Activated CD4-positive, alpha-beta T cell treated with anti-CD3 and anti-CD28 coated beads, Interleukin-2, Interleukin-4, amounts not matched to agents 100 ng/mL and 50 ng/mL, durations not matched to agents 16 hours and 8 hours (primary cell): ENCODE data around the gene DNAH9.

Source experiments
- DNase-seq: peaks from one replicate; pipeline ENCODE4 v3.0.0-alpha.2; 2020; ENCODE audit warnings: low spot score

DNAH9 gene

GRCh38 chr17:11768981-11769380, 170.7 kb downstream of the DNAH9 start:
- no peak for DNase-seq

DNA sequence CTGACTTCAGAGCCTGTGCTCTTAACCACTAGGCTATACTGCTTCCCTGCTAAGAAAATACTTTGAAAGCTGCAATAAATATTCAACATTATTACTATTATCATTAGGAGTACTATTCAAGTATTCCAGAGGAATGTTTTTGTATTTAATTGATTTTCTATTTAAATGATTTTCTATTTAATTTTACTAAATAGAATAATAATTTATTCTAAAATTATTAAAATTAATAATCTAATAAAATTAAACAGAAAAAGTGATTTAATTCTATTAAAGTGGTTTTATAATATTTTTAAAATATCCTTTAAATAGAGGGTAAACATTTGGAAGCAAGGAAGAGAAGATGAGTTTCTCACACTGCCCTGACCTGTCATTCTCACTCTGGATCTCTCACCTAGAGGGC, 173.8 kb downstream of the DNAH9 start:
- no peak for DNase-seq

GRCh38 chr17:11779892-11780291, 181.6 kb downstream of the DNAH9 start:
- no peak for DNase-seq

GRCh38 chr17:11780621-11781020, 182.4 kb downstream of the DNAH9 start:
- no peak for DNase-seq

GRCh38 chr17:11786711-11787438, 188.6 kb downstream of the DNAH9 start:
- DNase-seq: no peak

DNA sequence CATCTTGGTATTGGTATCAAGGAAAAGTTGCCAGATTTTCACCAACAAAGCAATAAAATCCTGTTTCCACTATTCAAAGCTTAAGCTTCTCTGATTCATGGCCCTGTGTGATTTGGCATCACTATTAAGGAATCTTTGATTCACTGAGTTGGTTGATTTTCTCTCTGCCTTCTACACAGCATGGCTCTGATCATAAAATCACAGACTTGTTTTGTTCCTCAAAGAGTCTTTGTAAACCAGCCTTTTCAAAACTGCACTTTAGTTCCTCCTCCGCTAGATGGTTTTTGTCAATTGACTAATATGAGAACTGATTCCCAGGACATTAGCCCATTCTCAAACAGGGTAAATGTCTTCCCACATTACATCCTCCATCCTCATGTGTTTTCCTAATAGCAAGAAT, 197.6 kb downstream of the DNAH9 start:
- DNase-seq: no peak

DNA sequence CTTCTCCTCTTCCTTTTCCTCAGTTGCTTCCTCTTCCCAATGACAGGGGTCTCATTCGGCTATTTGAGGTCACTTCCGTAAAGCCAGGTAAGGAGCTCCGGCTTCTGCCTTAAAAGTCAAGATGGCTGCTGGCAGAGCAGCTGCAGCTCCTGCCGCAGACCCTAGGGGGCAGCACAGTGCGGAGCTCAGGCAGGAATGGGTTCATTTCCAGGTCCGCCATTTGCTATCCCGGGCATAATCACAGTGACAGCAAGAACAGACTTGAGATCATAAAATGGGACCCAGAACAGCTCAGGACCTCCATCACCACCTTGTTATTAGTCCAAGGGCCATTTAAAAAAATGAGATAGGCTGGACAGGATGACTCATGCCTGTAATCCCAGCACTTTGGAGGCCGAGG, 199.5 kb downstream of the DNAH9 start:
- DNase-seq: no peak

- no peak for DNase-seq
Measured at GRCh38 chr17:11803231-11803969, 205.1 kb downstream of the DNAH9 start.

DNA sequence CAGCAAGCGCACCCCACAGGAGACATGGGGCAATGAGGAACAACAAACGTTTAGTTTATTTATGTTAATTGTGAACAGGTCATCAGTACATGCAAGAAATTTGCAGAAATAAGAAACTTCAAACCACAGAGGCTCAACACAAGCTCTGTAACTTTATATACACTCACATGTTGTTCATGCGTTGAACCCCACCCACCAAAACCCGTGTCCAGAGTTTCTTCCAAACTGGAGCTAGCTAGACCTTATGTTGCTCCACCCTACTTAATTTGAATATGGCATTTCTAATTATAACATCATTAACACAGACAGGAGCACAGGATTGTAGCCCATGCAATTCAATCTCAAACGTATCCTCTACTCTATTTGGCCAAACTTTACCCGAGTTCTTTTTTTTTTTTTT, 206.9 kb downstream of the DNAH9 start:
- no peak for DNase-seq

- no peak for DNase-seq
Measured at GRCh38 chr17:11805952-11806351, 207.7 kb downstream of the DNAH9 start.

GRCh38 chr17:11807606-11808005, 209.3 kb downstream of the DNAH9 start:
- no peak for DNase-seq

GRCh38 chr17:11813278-11813677, 215.0 kb downstream of the DNAH9 start:
- no peak for DNase-seq

DNA sequence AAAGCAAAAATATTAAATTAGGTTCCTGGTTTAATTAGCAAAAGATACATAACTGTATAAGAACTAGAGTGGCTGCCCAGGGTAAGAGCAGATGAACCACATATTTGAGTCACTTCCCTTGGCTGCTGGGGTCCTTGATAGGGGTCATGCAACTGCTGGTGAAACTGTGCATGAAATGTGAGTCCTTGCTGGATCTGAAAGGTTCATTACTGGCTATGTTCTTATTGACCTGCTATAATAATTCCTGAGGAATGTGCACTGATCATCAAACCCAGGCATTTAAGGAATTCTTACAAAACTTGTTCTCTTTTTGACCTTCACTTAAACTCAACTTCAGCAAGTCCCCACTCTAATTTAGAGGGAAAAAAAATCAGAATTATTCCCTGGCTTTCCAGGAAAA, 215.6 kb downstream of the DNAH9 start:
- DNase-seq: no peak

- DNase-seq: no peak
Measured at GRCh38 chr17:11814655-11815262, 216.5 kb downstream of the DNAH9 start.

GRCh38 chr17:11816409-11816808, 218.1 kb downstream of the DNAH9 start:
- no peak for DNase-seq

DNA sequence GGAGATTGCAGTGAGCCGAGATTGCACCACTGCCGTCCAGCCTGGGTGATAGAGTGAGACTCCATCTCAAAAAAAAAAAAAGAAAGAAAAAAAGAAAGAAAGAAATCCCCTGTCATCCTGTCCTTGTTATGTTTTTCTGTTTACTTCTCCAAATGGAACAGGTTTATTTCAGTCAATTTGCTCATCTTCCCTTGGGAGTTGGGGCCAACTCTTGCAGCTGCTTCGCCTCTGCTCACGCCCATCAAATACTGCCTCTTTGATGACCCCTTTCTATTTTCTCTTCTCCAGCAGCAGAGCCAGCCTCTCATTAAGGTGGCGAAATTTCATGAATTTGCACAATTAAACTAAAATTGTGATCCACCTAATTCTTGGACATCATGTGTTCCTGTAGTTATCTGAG, 225.6 kb downstream of the DNAH9 start:
- no peak for DNase-seq

DNA sequence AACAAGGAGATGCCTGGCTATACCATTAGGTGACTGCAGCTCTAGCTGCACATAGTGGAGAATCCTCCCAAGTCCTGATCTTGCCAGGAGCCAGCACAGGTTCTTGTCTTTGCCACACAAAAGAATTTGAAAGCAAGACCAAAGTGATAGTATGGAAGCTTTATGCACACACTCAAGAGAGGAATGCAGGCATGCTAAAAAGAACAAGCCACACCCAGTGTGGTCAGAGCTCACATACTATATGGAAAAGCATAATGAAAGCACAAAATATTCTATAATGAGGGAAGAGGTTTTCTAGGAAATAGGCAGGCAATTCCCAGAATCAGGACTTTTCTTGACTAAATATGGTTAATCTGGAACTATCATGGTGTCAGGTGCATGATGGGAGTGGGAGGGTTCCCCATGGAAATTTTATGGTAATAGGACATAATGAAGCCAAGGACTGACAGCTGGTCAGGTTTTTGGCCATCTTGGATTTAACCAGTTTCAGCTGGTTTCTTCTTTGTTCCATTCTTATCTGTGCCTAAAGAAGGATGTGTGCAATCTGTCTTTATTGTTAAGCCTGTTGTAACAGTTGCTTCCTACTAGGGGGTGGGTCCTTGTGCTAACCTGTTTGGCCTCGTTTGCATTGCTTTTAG, 227.4 kb downstream of the DNAH9 start:
- DNase-seq: no peak

- DNase-seq: no peak
Measured at GRCh38 chr17:11832401-11833137, 234.3 kb downstream of the DNAH9 start.

- no peak for DNase-seq
Measured at GRCh38 chr17:11836508-11836907, 238.2 kb downstream of the DNAH9 start.

- no peak for DNase-seq
Measured at GRCh38 chr17:11840052-11840451, 241.8 kb downstream of the DNAH9 start.

DNA sequence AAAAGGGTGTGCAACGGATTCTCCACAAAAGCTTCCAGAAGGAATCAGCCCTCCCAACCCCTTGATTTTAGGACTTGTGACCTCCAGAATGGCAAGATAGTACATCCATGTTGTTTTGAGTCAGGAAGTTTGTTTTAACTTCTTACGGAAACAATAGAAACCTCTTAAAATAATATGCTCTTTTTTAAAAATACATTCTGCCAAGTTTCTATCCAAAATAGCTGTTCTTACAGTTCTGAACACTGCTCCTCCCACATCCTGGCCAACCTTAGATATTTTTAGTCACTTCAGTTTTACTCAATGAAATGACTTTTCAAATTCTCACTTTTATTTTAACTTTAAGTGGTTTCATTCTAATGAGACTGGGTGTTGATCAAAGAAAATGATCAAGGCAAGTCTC, 242.6 kb downstream of the DNAH9 start:
- no peak for DNase-seq

- no peak for DNase-seq
Measured at GRCh38 chr17:11848330-11848729, 250.1 kb downstream of the DNAH9 start.
